ENCODE measurements around the gene BCAS3. TPM values are rescaled to one million over a fixed set of nuclear protein-coding genes. Genes with fewer than 3 reads are reported as not detected.

The BCAS3 gene
- total and polyA plus RNA-seq, 2 donors (not counting 1 experiment from before 2014, with no cell fraction given) = 13.9 to 73.4 TPM

DNA sequence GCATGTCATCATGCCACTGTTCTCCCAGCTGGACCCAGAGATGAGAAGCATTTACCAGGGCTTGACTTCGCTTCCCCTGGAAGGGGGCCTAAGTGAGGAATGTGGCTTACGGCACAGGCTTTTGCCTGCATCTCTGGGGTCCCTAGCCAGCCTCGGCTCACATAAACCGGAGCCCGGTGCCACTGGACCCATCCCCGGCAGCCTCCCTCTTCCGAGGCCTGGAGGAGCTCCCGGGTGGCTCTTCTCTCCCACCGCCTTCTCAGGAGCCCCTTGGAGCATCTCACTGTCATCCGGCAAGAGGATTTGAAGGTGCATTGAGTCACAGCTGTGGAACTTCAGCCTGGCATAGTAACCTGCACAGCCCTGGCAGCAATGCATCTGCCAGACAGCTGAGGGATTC lies 692.1 kb downstream of the BCAS3 start:
- H3K9me3 Mint-ChIP-seq (ENCODE audit: insufficient read depth) = no peaks in the 10 kb centered on the region
- no peak for DNase-seq
- ATAC-seq (ENCODE audit: low read depth) = no peak
- Histone ChIP-seq H3K4me2 (replicated peaks; ENCODE audit: low read depth, low read length, poor library complexity, severe bottlenecking) (no peak overlapping the region), H2AFZ (ENCODE audit: insufficient read depth, low read depth, low read length, poor library complexity, severe bottlenecking) (no peak overlapping the region), H3K9me3 (ENCODE audit: control extremely low read depth in 1 of 3, control insufficient read depth in 2 of 3, insufficient read depth in 1 of 3, low read length in 2 of 3) (no peaks in the 10 kb centered on the region), H3K4me3 (ENCODE audit: control extremely low read depth in 1 of 5, extremely low read depth in 1 of 5, insufficient read depth in 1 of 5, low read depth in 2 of 5, low read length in 4 of 5) (no peak overlapping the region), H3K4me1 (ENCODE audit: control insufficient read depth in 2 of 2, insufficient read depth in 2 of 2, low read length in 2 of 2) (peaks cover 0 to 3% of the 10 kb centered on the region in 2 donors), H4K20me1 (ENCODE audit: control insufficient read depth, insufficient read depth, low read length, poor library complexity, severe bottlenecking) (no peaks in the 10 kb centered on the region), H3K9ac (ENCODE audit: low read length) (no peak overlapping the region), H3K27me3 (replicated peaks in 1 of 4; ENCODE audit: control extremely low read depth in 1 of 4, control insufficient read depth in 3 of 4, insufficient read depth in 4 of 4, low read length in 3 of 4) (no peaks in the 10 kb centered on the region), H3K79me2 (ENCODE audit: control insufficient read depth, insufficient read depth, low read length) (no peaks in the 10 kb centered on the region), H3K27ac (ENCODE audit: low read length in 2 of 2) (no peak overlapping the region), H3K36me3 (replicated peaks in 1 of 2; ENCODE audit: control extremely low read depth in 1 of 2, control insufficient read depth in 1 of 2, extremely low read depth in 1 of 2, insufficient read depth in 2 of 2, low read length in 1 of 2) (no peaks in the 10 kb centered on the region)
- WGBS (ENCODE audit: insufficient coverage) = 98% methylated on average over 10 of the region's 10 CpGs
- POLR2A ChIA-PET = no interaction called here
- H3K4me1 Mint-ChIP-seq = peaks cover 5% of the 10 kb centered on the region
- CTCF ChIA-PET = no interaction called here
- TF ChIP-seq EZH2 (IDR thresholded peaks at IDR 0.05; ENCODE audit: borderline replicate concordance, insufficient read depth, low read depth, low read length, poor library complexity, severe bottlenecking) = no peak
- TF ChIP-seq, protein P1, sequence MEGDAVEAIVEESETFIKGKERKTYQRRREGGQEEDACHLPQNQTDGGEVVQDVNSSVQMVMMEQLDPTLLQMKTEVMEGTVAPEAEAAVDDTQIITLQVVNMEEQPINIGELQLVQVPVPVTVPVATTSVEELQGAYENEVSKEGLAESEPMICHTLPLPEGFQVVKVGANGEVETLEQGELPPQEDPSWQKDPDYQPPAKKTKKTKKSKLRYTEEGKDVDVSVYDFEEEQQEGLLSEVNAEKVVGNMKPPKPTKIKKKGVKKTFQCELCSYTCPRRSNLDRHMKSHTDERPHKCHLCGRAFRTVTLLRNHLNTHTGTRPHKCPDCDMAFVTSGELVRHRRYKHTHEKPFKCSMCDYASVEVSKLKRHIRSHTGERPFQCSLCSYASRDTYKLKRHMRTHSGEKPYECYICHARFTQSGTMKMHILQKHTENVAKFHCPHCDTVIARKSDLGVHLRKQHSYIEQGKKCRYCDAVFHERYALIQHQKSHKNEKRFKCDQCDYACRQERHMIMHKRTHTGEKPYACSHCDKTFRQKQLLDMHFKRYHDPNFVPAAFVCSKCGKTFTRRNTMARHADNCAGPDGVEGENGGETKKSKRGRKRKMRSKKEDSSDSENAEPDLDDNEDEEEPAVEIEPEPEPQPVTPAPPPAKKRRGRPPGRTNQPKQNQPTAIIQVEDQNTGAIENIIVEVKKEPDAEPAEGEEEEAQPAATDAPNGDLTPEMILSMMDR (IDR thresholded peaks at IDR 0.05) = no peak
- H3K27me3 Mint-ChIP-seq = no peaks in the 10 kb centered on the region
- no peak overlapping the region for H3K4me3 Mint-ChIP-seq
- intact Hi-C loops (cut with micrococcal nuclease) = no loop called here
- no peak overlapping the region for H3K27ac Mint-ChIP-seq

DNA sequence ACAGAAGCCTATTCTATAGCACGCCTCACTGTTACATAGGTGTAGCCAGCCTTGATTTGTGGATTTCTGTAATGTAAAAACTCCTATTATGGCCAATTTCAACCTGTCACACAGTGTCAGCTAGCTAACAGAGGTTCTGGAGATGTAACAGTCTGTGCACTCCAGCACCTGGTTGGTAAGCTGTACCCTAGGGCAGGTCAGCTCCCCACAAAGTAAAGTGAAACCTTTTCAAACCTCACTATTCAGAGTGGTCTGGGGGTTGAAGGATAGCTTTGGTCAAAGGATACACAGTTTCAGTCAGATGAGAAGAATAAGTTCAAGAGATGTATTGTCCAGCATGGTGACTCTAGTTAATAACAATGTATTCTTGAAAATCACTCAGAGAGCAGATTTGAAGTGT lies 693.5 kb downstream of the BCAS3 start:
- Histone ChIP-seq H3K4me1 (ENCODE audit: control insufficient read depth in 2 of 2, insufficient read depth in 2 of 2, low read length in 2 of 2) (peaks cover 0 to 3% of the 10 kb centered on the region in 2 donors), H3K27ac (ENCODE audit: low read length in 2 of 2) (no peak overlapping the region), H3K27me3 (replicated peaks in 1 of 4; ENCODE audit: control extremely low read depth in 1 of 4, control insufficient read depth in 3 of 4, insufficient read depth in 4 of 4, low read length in 3 of 4) (no peaks in the 10 kb centered on the region), H2AFZ (ENCODE audit: insufficient read depth, low read depth, low read length, poor library complexity, severe bottlenecking) (no peak overlapping the region), H4K20me1 (ENCODE audit: control insufficient read depth, insufficient read depth, low read length, poor library complexity, severe bottlenecking) (no peaks in the 10 kb centered on the region), H3K4me3 (ENCODE audit: control extremely low read depth in 1 of 5, extremely low read depth in 1 of 5, insufficient read depth in 1 of 5, low read depth in 2 of 5, low read length in 4 of 5) (no peak overlapping the region), H3K36me3 (replicated peaks in 1 of 2; ENCODE audit: control extremely low read depth in 1 of 2, control insufficient read depth in 1 of 2, extremely low read depth in 1 of 2, insufficient read depth in 2 of 2, low read length in 1 of 2) (no peaks in the 10 kb centered on the region), H3K4me2 (replicated peaks; ENCODE audit: low read depth, low read length, poor library complexity, severe bottlenecking) (no peak overlapping the region), H3K9ac (ENCODE audit: low read length) (no peak overlapping the region), H3K79me2 (ENCODE audit: control insufficient read depth, insufficient read depth, low read length) (no peaks in the 10 kb centered on the region), H3K9me3 (ENCODE audit: control extremely low read depth in 1 of 3, control insufficient read depth in 2 of 3, insufficient read depth in 1 of 3, low read length in 2 of 3) (no peaks in the 10 kb centered on the region)
- no peaks in the 10 kb centered on the region for H3K27me3 Mint-ChIP-seq
- WGBS (ENCODE audit: insufficient coverage) = no CpG with 5 or more reads among the region's 1 CpG
- TF ChIP-seq, protein P1 (IDR thresholded peaks at IDR 0.05) = no peak
- no peak for TF ChIP-seq EZH2 (IDR thresholded peaks at IDR 0.05; ENCODE audit: borderline replicate concordance, insufficient read depth, low read depth, low read length, poor library complexity, severe bottlenecking)
- no peak for DNase-seq
- H3K4me3 Mint-ChIP-seq = no peak overlapping the region
- ChIA-PET POLR2A (no interaction called here), CTCF (no interaction called here)
- intact Hi-C loops (cut with micrococcal nuclease) = no loop called here
- H3K9me3 Mint-ChIP-seq (ENCODE audit: insufficient read depth) = no peaks in the 10 kb centered on the region
- no peak for ATAC-seq (ENCODE audit: low read depth)
- peaks cover 5% of the 10 kb centered on the region for H3K4me1 Mint-ChIP-seq
- no peak overlapping the region for H3K27ac Mint-ChIP-seq
